GM18909 (cell line): ENCODE measurements around the gene RPP40.

ENCODE experiments used
- ATAC-seq: cut with Tn5 transposase; IDR thresholded peaks from one replicate; pipeline ENCODE4 v1.9.1; 2021; ENCODE audit warnings: mild to moderate bottlenecking; ENCODE audit not compliant: unreplicated experiment, poor library complexity

The RPP40 gene

GRCh38 chr6:4971851-4972250 lies 32.0 kb downstream of the RPP40 start:
- no peak for ATAC-seq

GRCh38 chr6:4970739-4971395 lies 33.0 kb downstream of the RPP40 start:
- no peak for ATAC-seq

DNA sequence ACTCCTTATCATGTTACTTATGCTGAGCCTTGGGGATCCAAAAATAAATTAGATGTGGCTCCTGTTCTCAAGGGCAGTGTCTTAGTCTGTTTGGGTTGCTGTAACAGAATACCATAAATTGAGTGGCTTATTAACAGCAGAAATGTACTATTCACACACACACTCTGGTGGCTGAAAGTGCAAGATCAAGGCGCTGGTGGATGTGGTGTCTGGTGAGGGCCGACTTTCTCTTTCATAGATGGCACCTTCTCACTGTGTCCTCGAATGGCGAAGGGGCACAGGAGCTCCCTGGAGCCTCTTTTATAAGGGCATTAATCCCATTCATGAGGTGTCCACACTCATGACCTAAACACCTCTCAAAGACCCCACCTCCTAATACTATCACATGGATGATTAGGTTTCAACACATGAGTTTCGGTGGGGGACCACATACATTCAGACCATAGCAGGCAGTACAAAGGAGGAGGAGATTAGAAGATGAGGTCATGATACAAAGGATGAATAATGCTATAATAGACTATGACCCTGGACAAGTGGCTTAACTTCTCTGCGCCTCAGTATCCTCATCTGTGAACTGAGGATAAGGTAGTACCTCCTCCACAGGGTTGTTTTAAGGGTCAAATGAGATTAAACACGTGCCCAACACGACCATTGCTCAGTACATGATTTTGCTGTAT lies 34.1 kb downstream of the RPP40 start:
- ATAC-seq, result no peak

DNA sequence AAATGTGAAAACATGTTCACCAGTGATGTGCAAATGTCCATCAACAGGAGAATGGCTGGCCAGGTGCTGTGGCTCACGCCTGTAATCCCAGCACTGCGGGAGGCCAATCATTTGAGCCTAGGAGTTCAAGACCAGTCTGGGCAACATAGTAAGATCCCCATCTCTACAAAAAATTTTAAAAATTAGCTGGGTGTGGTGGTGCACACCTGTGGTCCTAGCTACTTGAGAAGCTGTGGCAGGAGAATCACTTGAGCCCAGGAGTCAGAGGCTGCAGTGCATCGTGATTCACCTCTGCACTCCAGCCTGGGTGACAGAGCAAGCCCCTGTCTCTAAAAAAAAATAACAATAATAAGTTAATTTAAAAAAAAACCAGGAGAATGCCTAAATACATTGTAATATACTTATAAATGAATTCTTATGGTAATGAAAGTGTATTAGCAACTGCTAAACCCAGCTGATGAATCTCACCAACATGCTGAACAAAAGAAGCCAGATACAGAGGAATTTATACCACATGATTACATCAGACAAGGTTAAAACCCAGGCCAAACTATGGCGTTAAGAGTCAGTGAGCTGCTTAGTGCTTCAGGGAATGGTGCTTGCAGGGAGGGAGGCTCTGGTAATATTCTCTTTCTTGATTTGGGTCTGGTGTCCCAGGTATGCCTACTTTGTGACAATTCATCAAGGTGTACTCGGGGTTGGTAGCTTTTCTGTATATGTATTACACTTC lies 36.4 kb downstream of the RPP40 start:
- no peak for ATAC-seq

DNA sequence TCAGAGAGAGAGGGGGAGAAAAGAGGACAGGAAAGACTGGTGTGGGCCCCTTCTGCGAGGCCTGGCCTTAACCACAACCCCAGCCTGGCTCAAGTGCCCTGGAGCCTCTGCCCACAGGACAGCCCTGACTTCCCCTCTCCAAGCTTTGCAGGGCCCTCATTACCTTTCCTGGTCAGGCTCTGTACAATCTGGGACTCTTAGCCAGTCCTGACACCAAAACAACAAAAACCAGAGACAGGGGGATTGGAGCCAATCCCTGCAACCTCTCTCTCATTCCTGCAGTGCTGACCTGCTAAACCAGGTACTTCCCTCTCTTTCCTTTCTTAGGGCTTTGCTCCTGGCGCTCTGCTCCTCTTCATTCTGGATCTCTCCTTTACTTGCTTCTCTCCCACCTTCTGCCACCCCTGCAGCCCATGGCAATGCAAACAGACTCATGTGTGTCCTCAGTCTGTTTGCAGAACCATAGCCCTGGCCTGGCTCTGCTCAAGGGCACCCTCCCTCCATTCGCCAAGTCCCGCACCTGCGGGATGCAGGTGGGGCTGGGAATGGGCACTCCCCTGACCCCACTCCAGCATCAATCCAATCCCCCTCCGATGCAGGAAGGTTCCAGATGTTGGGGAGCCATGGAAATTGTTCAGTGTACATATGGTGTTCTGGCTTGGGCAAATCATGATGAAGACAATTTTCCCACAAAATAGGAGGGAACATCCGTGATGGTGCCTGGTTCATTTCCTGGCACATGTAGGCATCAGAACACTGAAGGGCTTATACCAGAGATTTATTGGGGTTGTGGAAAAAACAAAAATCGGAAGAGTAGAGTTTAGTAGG lies 38.1 kb downstream of the RPP40 start:
- no peak for ATAC-seq

DNA sequence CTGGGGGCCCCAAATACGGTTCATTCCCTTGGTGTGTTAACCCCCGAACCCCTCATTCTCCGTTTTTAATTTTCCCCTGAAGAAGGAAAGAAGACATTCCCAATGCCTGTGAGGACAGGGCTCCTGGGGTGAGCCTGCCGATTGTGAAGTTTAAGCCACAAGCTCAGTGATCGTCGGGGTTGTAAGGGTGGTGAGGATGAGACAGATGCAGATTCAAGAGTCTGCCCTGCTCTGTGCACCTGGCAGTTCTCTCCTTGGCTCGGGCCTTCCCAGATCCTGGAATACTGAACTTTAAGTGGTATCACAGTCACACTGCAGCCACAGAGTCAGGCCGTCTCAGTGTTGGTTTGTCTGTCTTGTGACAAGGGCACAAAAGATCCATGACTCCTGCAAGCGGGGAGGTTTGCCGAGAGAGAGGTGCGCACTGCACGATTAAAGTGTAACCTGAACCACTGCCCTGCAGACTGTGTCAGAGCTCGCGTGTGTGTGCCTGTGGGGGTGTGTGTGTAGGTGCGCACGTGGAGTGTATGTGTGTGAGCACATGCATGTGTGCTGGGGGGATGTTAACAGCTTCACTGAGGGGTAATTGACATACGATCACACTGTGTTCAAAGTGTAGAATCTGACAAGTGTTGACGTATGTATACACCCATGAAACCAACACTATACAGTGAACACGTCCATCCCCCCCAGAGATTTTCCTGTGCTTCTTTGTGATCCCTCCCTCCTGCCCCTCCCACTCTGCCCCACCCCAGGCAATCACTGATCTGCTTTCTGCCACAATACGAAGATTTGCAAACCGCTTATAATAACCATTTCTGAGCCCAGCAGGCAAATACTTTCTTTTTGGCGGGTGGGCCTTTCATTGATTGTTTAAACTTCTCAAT lies 38.9 kb downstream of the RPP40 start:
- ATAC-seq, result no peak

DNA sequence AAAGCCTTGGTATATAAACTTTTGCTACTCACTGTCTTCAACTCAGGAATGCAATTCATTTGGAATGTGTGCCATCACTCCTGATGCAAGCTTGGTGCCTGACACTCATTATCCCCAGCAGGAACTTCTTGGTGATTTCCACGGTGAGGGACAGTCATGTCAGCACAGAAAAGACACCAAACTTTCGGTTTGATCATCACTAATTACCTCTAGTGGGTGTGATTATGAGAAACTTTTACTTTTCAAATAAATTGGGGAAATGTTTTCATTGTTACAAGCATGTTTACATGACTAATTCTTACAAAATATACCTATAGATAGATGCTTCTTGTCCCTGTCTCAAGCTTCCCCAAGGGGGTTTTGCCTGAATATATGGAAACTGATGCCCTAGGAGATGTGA lies 40.9 kb downstream of the RPP40 start:
- ATAC-seq, result no peak

DNA sequence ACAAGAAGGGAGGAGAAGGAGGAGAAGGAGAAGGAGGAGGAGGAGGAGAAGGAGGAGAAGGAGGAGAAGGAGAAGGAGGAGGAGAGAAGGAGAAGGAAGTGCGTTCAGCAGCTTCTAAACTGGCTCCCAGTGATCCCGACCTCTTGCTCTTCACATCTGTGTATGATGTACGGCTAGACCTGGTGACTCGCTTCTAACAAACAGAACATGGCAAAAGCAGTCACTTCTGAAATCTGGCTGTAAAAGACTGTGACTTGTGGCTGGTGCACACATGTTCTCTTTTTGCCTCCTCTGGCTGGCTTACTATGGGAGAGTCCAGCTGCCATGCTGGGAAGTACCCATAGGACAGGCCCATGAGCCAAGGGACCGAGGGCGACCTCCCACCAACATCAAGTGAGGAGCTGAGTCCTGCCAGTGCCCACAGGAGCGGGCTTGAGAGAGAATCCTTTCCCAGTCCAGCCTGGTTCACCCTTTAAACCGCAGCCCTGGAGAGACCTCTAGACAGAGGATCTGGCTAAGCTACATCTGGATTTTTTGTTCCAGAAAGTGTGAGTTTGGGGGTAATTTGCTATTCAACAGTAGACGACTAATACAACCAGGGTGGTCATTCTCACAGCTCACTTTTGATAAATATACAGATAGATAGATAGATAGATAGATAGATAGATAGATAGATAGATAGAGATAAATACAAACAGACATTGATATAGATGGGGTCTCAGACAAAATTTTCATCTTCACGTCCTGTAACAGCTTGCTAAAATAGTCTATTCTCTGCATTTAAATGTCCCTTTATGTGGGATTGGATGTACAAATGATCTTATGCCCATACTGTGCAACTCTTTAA lies 42.3 kb downstream of the RPP40 start:
- ATAC-seq, result no peak

- no peak for ATAC-seq
These were observed 45.2 kb downstream of the RPP40 start for GRCh38 chr6:4958624-4959023.

DNA sequence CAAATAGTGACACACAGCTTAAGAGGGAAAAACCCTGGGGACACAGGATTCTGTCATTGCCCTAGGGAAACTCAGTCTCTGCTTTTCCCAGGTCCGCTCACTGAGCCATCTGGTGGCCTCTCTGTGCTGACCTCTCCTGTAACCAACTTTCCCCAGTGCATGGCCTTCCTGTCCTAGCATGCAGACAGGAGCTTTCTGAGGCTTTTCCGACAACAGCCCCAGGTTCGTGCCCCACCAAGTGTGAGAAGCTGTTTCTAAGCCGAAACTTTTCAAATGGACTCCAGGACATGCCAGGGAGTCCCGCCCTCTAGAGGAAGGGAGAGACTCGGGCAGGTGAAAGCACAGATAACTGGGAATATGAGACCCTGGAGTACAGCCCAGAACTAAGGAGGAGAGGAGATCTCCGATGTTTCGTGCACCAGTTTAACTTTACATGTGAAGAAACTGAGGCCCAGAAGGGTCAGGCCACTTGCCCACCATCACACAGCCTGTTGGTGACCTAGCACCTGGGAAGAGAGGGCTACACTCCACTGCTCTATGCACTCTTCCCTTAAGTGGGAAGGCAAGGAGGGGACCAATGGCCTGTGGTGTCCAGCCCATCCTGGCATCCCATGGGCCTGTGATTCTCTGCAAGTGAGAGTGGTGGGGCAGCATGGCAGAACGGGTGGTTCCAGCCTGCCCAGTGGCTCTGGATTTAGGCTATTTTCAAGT lies 46.2 kb downstream of the RPP40 start:
- no peak for ATAC-seq

GRCh38 chr6:4956625-4957024 lies 47.2 kb downstream of the RPP40 start:
- no peak for ATAC-seq

DNA sequence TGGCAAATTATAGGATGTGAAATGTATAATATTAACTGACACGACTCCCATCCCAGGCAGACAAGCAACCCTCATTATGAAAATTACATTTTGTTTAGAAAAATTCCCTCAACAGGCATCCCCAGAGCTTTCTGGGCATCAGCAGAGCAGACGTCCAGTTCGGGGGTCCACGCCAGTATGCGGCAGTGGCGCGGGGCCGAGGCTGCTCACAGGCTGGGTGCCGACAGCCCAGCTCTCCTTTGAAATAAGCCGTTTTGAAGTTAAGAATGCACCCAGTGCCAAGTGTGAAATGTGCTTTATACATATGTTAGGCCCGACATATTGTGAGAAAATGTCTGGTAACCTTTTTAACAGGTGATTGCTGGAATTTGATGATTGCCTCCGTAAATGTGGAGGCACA lies 50.4 kb downstream of the RPP40 start:
- no peak for ATAC-seq

GRCh38 chr6:4950836-4951533 lies 52.9 kb downstream of the RPP40 start:
- ATAC-seq, result no peak

DNA sequence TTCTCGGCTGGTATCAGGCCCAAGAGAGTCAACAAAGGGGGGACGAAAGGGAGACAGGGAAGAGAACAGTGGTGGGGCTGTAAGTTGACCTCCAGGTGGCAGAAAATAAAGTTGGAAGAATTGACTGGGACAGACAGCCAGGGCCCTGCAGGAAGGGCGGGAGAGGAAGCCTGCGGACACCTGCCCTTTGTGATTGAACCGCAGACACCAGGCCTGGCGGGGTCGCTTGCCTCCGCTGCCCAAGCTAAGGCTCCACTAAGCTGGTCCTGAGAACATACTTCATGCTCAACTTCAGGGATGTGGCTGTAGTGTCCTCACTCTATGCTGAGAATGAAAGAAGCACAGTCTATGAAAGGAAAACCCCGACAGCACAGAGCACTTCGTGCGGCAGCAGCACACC lies 53.8 kb downstream of the RPP40 start:
- no peak for ATAC-seq

- ATAC-seq, result no peak
These were observed 54.9 kb downstream of the RPP40 start for GRCh38 chr6:4948781-4949450.

DNA sequence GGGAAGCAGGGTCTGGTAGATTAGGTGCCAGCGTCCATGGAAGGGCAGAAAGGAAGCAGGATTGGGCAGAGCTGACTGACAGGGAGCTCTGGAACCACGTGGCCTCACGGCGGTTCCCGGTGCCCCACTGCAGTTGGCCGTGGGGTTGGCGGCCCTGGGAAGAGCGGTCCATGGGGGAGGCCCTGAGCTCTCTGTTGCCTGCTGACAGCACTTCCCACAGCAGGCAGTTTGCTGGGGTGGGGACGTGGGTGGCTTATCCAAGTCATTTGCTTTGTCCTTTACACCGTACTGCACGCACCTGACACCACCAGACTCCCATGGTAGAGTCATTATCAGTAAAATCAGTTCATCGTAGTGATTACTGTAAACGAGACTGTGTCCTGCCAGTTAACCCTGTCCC lies 56.1 kb downstream of the RPP40 start:
- no peak for ATAC-seq

DNA sequence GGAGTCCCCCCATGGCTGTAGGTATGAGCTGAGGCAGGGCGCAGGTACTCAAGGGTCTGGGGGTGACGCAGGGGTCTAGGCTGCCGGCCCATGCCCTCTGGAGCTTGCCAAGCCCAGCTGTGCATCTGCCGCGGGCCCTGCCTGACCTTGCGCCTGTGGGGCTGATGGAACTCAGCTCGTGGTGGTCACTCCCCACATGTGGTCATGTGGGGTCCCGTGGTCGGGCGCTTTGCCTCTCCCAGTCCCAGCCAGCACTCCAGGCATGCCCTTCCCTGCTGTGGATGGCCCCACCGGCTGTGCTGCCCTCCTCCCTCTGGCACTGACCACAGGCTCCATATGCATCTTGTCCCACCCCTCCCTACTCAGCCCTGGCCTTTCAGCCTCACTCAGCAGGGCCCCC lies 57.3 kb downstream of the RPP40 start:
- no peak for ATAC-seq
